WTC11 (cell line): ENCODE data around the gene LRMDA.

Experiments
- FOXK1 ChIP-seq: sonication (generic); formaldehyde crosslinking; IDR thresholded peaks from 2 replicates; pipeline ENCODE4 v1.8.0; 2022; ENCODE audit warnings: mild to moderate bottlenecking, moderate library complexity, missing genetic modification reagents
- GTF2I ChIP-seq: fragments of 250-450 bp; sonication (Bioruptor Pico); conservative IDR thresholded peaks from 2 replicates; pipeline ENCODE4 v1.4.0; 2021; ENCODE audit warnings: mild to moderate bottlenecking
- TCF7 ChIP-seq: sonication (generic); formaldehyde crosslinking; IDR thresholded peaks from 2 replicates; pipeline ENCODE4 v1.8.0; 2022; ENCODE audit warnings: mild to moderate bottlenecking, low read depth, missing genetic modification reagents, moderate library complexity
- ZNF396 ChIP-seq: fragments of 250-450 bp; sonication (Bioruptor Pico); IDR thresholded peaks from 2 replicates; pipeline ENCODE4 v1.8.0; 2021; ENCODE audit warnings: mild to moderate bottlenecking, moderate library complexity, borderline replicate concordance
- TF ChIP-seq, protein P1 (sequence below): fragments of 200-600 bp; IDR thresholded peaks from 2 replicates; pipeline ENCODE4 v1.8.0; 2022; ENCODE audit warnings: antibody characterized with exemption
- TF ChIP-seq, protein P2 (sequence below): sonication (generic); formaldehyde crosslinking; IDR thresholded peaks from 2 replicates; pipeline ENCODE4 v1.8.0; 2022; ENCODE audit warnings: mild to moderate bottlenecking, missing genetic modification reagents

DNA sequence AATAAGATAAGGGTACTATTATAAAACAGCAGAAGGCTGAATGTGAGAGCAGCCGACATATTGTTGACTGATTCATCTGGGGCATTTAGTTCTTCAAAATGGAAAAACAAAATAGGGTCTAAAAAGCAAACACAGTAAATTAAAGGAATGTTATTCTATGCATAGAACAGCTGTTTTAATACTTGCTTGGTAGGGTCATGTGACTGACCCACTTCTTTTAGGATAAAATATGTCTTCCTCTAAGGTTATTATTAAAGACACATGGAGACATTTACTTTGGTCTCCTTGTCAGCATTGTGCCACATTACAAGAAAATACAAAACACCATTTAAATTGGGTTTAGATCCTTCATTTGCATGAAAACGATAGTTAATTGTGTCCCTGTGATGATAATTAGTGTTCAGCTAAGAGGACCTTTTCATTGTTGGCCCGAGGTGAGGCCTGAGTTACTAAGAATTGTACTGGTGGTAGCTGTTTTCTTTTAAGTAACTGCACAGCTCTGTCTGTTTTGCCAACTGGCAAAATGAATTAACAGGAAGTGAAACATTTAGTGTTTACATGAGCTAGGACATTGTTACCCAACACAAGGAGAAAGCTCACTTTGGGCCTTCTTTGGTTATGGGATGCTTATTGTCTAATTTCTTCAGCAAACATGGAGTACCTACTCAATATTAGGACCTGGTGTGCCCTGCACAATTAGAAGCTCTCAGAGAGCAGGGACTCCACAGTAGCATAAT is 764.4 kb downstream of the LRMDA start:
- TF ChIP-seq, protein P1, sequence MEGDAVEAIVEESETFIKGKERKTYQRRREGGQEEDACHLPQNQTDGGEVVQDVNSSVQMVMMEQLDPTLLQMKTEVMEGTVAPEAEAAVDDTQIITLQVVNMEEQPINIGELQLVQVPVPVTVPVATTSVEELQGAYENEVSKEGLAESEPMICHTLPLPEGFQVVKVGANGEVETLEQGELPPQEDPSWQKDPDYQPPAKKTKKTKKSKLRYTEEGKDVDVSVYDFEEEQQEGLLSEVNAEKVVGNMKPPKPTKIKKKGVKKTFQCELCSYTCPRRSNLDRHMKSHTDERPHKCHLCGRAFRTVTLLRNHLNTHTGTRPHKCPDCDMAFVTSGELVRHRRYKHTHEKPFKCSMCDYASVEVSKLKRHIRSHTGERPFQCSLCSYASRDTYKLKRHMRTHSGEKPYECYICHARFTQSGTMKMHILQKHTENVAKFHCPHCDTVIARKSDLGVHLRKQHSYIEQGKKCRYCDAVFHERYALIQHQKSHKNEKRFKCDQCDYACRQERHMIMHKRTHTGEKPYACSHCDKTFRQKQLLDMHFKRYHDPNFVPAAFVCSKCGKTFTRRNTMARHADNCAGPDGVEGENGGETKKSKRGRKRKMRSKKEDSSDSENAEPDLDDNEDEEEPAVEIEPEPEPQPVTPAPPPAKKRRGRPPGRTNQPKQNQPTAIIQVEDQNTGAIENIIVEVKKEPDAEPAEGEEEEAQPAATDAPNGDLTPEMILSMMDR = no peak
- no peak for TF ChIP-seq FOXK1 (CRISPR knock-in tag)
- TF ChIP-seq, protein P2, sequence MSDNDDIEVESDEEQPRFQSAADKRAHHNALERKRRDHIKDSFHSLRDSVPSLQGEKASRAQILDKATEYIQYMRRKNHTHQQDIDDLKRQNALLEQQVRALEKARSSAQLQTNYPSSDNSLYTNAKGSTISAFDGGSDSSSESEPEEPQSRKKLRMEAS (CRISPR knock-in tag) = no peak
- no peak for TF ChIP-seq GTF2I (CRISPR knock-in tag)
- TF ChIP-seq TCF7 (CRISPR knock-in tag) = no peak
- no peak for TF ChIP-seq ZNF396 (CRISPR knock-in tag)
